GM12878 (cell line): Measurements from ENCODE around the gene ARHGAP19. TPM values are rescaled to one million over a fixed set of nuclear protein-coding genes. Genes with fewer than 3 reads are reported as not detected.

Source experiments
- BCL11A ChIP-seq: IDR thresholded peaks from 2 replicates; pipeline ENCODE4 v1.6.1; 2011; ENCODE audit warnings: low read depth, low read length
- CREB1 ChIP-seq: IDR thresholded peaks from 2 replicates; pipeline ENCODE4 v1.6.1; 2012; ENCODE audit warnings: low read depth, mild to moderate bottlenecking, inconsistent platforms
- EGR1 ChIP-seq, 2 experiments: IDR thresholded peaks; 1 replicate in 1 of 2; 2 replicates in 1 of 2; pipeline ENCODE4 v1.6.1; 2011 to 2012; ENCODE audit warnings: low read depth in 2 of 2, low read length in 2 of 2, borderline replicate concordance in 1 of 2, mild to moderate bottlenecking in 1 of 2, moderate library complexity in 1 of 2
- POU2F2 ChIP-seq: IDR thresholded peaks from 3 replicates; pipeline ENCODE4 v1.6.1; 2011; ENCODE audit warnings: low read depth, mild to moderate bottlenecking, low read length, borderline replicate concordance
- STAT3 ChIP-seq: IDR thresholded peaks from 2 replicates; pipeline ENCODE4 v1.6.1; 2011; ENCODE audit warnings: low read depth, low read length, improper control_type of control experiment
- ZNF384 ChIP-seq: IDR thresholded peaks from 2 replicates; pipeline ENCODE4 v1.6.1; 2012; ENCODE audit warnings: low read depth, mild to moderate bottlenecking, low read length, improper control_type of control experiment, borderline replicate concordance
- ZZZ3 ChIP-seq: IDR thresholded peaks from 2 replicates; pipeline ENCODE4 v1.6.1; 2011; ENCODE audit warnings: low read depth; ENCODE audit not compliant: control insufficient read depth, insufficient read length
- polyA plus RNA-seq, 11 experiments: library from polyadenylated mRNA; depleted of rRNA in 4 of 11; unstranded in 6 of 11; stranded (reverse) in 5 of 11; fragments of >200 nt; fragmentation: Nextera tagmentation in 4 of 11; fragmentation: Illumina TruSeq in 1 of 11; extraction: Ambion mirVana in 4 of 11; extraction: Trizol in 1 of 11; gene quantifications; 1 replicate in 1 of 11; 2 replicates in 10 of 11; pipeline versions ENCODE4 v1.2.1 to v1.2.3, GENCODE V29; 2011 to 2016; ENCODE audit warnings: inconsistent platforms in 2 of 11, missing spikeins in 2 of 11, low read depth in 1 of 11
- total RNA-seq, 4 experiments: library from RNA; depleted of rRNA in 3 of 4; stranded (reverse); fragments of >200 nt in 3 of 4; fragmentation: Illumina TruSeq in 1 of 4; extraction: Trizol in 1 of 4; gene quantifications; 2 replicates each; pipeline versions ENCODE4 v1.2.1 to v1.2.3, GENCODE V29; 2013 to 2021
- TF ChIP-seq, protein P1 (sequence below): fragments of 450-650 bp; formaldehyde crosslinking; IDR thresholded peaks from 2 replicates; pipeline ENCODE4 v1.4.0; 2022; ENCODE audit warnings: mild to moderate bottlenecking, moderate library complexity
- TF ChIP-seq, protein P2 (sequence below): fragments of 450-650 bp; IDR thresholded peaks from 2 replicates; pipeline ENCODE4 v1.6.1; 2017; ENCODE audit warnings: antibody characterized with exemption, mild to moderate bottlenecking, moderate library complexity
- TF ChIP-seq, protein P3 (sequence below): fragments of 150-350 bp; IDR thresholded peaks from 2 replicates; pipeline ENCODE4 v1.6.1; 2016; ENCODE audit warnings: low read depth, low read length
- TF ChIP-seq, protein P4 (sequence below): IDR thresholded peaks from 2 replicates; pipeline ENCODE4 v1.6.1; 2012; ENCODE audit warnings: mild to moderate bottlenecking, low read depth, low read length
- TF ChIP-seq, protein P5 (sequence below): fragments of 450-650 bp; IDR thresholded peaks from 2 replicates; pipeline ENCODE4 v1.6.1; 2017; ENCODE audit warnings: low read depth, mild to moderate bottlenecking, moderate library complexity

Gene ARHGAP19
- total and polyA plus RNA-seq, 10 of the 15 experiments (the other 5 are each of a cell fraction or from before 2014, with no cell fraction given): 13.3 to 40.7 (median 22.6) TPM

DNA sequence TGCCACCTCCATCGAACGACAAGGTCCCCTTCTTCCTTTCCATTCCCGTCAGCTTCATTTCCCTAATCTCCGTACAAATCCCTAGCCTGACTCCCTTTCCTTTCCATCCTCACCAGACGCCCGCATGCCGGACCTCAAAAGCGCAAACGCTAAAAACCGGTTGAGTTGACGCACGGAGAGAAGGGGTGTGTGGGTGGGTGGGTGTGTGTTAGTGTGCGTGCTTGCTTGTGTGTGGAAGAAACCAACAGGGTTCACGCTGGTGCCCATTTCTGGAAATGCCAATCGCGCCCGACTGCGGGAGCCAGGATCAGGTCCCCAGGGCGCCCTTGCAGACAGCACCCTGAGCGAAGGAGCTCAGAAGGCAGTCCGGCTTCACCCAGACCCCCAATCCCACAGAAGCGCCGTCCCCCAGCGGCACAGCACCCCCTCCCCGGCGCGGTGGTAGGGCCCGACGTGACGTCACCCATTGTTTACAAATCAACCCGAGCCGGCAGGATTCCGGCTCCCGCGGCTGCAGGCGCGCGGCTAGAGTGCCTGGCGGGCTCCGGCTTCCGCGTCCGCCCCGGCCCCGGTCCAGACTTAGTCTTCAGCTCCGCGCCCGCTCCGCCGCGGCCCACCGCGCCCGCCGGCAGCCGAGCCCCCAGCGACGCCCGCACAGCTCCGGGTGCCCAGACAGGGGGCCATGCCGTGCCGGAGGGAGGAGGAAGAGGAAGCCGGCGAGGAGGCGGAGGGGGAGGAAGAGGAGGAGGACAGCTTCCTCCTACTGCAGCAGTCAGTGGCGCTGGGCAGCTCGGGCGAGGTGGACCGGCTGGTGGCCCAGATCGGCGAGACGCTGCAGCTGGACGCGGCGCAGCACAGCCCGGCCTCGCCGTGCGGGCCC lies 26.6 kb upstream of the ARHGAP19 start, which contains the start of gene FRAT1 (continued):
- TF ChIP-seq, protein P1, sequence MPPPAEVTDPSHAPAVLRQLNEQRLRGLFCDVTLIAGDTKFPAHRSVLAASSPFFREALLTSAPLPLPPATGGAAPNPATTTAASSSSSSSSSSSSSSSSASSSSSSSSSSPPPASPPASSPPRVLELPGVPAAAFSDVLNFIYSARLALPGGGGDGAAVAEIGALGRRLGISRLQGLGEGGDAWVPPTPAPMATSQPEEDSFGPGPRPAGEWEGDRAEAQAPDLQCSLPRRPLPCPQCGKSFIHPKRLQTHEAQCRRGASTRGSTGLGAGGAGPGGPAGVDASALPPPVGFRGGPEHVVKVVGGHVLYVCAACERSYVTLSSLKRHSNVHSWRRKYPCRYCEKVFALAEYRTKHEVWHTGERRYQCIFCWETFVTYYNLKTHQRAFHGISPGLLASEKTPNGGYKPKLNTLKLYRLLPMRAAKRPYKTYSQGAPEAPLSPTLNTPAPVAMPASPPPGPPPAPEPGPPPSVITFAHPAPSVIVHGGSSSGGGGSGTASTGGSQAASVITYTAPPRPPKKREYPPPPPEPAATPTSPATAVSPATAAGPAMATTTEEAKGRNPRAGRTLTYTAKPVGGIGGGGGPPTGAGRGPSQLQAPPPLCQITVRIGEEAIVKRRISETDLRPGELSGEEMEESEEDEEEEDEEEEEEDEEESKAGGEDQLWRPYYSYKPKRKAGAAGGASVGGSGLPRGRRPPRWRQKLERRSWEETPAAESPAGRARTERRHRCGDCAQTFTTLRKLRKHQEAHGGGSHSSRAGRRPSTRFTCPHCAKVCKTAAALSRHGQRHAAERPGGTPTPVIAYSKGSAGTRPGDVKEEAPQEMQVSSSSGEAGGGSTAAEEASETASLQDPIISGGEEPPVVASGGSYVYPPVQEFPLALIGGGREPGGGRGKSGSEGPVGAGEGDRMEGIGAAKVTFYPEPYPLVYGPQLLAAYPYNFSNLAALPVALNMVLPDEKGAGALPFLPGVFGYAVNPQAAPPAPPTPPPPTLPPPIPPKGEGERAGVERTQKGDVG (CRISPR knock-in tag): no peak
- TF ChIP-seq BCL11A: no peak
- peak in 1 of 2 experiments; percentile 89; a peak in 2 of 3 replicates for TF ChIP-seq EGR1 (IDR thresholded peaks at IDR 0.05; ENCODE audit: borderline replicate concordance in 1 of 2, low read depth in 2 of 2, low read length in 2 of 2)
- no peak for TF ChIP-seq ZNF384
- TF ChIP-seq, protein P2, sequence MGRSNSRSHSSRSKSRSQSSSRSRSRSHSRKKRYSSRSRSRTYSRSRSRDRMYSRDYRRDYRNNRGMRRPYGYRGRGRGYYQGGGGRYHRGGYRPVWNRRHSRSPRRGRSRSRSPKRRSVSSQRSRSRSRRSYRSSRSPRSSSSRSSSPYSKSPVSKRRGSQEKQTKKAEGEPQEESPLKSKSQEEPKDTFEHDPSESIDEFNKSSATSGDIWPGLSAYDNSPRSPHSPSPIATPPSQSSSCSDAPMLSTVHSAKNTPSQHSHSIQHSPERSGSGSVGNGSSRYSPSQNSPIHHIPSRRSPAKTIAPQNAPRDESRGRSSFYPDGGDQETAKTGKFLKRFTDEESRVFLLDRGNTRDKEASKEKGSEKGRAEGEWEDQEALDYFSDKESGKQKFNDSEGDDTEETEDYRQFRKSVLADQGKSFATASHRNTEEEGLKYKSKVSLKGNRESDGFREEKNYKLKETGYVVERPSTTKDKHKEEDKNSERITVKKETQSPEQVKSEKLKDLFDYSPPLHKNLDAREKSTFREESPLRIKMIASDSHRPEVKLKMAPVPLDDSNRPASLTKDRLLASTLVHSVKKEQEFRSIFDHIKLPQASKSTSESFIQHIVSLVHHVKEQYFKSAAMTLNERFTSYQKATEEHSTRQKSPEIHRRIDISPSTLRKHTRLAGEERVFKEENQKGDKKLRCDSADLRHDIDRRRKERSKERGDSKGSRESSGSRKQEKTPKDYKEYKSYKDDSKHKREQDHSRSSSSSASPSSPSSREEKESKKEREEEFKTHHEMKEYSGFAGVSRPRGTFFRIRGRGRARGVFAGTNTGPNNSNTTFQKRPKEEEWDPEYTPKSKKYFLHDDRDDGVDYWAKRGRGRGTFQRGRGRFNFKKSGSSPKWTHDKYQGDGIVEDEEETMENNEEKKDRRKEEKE: peak; percentile 96
- TF ChIP-seq POU2F2: no peak; the same call in 2 of the 3 replicates
- TF ChIP-seq, protein P3, sequence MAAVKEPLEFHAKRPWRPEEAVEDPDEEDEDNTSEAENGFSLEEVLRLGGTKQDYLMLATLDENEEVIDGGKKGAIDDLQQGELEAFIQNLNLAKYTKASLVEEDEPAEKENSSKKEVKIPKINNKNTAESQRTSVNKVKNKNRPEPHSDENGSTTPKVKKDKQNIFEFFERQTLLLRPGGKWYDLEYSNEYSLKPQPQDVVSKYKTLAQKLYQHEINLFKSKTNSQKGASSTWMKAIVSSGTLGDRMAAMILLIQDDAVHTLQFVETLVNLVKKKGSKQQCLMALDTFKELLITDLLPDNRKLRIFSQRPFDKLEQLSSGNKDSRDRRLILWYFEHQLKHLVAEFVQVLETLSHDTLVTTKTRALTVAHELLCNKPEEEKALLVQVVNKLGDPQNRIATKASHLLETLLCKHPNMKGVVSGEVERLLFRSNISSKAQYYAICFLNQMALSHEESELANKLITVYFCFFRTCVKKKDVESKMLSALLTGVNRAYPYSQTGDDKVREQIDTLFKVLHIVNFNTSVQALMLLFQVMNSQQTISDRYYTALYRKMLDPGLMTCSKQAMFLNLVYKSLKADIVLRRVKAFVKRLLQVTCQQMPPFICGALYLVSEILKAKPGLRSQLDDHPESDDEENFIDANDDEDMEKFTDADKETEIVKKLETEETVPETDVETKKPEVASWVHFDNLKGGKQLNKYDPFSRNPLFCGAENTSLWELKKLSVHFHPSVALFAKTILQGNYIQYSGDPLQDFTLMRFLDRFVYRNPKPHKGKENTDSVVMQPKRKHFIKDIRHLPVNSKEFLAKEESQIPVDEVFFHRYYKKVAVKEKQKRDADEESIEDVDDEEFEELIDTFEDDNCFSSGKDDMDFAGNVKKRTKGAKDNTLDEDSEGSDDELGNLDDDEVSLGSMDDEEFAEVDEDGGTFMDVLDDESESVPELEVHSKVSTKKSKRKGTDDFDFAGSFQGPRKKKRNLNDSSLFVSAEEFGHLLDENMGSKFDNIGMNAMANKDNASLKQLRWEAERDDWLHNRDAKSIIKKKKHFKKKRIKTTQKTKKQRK: no peak
- peak; percentile 90 for TF ChIP-seq CREB1
- TF ChIP-seq, protein P4, sequence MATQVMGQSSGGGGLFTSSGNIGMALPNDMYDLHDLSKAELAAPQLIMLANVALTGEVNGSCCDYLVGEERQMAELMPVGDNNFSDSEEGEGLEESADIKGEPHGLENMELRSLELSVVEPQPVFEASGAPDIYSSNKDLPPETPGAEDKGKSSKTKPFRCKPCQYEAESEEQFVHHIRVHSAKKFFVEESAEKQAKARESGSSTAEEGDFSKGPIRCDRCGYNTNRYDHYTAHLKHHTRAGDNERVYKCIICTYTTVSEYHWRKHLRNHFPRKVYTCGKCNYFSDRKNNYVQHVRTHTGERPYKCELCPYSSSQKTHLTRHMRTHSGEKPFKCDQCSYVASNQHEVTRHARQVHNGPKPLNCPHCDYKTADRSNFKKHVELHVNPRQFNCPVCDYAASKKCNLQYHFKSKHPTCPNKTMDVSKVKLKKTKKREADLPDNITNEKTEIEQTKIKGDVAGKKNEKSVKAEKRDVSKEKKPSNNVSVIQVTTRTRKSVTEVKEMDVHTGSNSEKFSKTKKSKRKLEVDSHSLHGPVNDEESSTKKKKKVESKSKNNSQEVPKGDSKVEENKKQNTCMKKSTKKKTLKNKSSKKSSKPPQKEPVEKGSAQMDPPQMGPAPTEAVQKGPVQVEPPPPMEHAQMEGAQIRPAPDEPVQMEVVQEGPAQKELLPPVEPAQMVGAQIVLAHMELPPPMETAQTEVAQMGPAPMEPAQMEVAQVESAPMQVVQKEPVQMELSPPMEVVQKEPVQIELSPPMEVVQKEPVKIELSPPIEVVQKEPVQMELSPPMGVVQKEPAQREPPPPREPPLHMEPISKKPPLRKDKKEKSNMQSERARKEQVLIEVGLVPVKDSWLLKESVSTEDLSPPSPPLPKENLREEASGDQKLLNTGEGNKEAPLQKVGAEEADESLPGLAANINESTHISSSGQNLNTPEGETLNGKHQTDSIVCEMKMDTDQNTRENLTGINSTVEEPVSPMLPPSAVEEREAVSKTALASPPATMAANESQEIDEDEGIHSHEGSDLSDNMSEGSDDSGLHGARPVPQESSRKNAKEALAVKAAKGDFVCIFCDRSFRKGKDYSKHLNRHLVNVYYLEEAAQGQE: no peak
- TF ChIP-seq STAT3: no peak
- TF ChIP-seq, protein P5, sequence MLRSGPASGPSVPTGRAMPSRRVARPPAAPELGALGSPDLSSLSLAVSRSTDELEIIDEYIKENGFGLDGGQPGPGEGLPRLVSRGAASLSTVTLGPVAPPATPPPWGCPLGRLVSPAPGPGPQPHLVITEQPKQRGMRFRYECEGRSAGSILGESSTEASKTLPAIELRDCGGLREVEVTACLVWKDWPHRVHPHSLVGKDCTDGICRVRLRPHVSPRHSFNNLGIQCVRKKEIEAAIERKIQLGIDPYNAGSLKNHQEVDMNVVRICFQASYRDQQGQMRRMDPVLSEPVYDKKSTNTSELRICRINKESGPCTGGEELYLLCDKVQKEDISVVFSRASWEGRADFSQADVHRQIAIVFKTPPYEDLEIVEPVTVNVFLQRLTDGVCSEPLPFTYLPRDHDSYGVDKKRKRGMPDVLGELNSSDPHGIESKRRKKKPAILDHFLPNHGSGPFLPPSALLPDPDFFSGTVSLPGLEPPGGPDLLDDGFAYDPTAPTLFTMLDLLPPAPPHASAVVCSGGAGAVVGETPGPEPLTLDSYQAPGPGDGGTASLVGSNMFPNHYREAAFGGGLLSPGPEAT: peak; percentile 63
- TF ChIP-seq ZZZ3: no peak
